ENCODE measurements around the gene DBNDD2.

The DBNDD2 gene

GRCh38 chr20:45387274-45387673, 20.8 kb upstream of the DBNDD2 start:
- no peak for DNase-seq

GRCh38 chr20:45390931-45391330, 17.2 kb upstream of the DBNDD2 start:
- DNase-seq, result no peak

DNA sequence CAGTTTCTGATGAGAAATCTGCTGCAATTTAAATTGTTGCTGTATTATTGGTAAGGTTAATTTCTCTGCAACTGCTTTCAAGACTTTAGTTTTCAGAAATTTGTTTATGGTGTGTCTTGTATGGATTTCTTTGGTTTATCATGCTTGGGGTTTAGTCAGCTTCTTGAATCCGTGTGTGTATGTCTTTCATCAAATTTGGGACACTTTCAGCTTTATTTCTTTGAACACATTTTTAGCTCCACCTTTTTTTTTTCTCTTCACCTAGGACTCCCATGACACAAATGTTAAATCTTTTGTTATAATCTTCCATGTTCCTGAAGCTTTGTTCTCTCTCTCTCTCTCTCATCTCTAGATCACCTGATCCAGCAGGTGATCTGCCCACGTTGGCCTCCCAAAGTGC, 16.5 kb upstream of the DBNDD2 start:
- DNase-seq, result no peak

- DNase-seq, result no peak
These were observed 15.4 kb upstream of the DBNDD2 start for GRCh38 chr20:45392733-45393132.

- no peak for DNase-seq
These were observed 13.6 kb upstream of the DBNDD2 start for GRCh38 chr20:45394221-45395113.

DNA sequence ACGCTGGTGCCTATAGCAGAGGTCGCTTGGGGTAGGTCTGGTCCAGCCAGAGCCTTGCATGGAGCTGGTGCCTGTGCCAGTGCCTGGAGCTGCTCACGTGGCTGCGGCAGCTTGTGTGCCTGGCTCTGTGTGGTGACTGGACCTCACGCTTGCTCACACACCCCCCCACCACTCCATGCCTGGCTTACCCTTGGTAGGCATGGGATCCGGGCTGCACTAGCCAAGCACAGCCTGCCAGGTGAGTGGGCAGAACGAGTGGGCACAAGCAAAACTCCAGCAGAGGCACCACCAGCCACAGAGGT, 13.0 kb upstream of the DBNDD2 start:
- DNase-seq, result no peak

DNA sequence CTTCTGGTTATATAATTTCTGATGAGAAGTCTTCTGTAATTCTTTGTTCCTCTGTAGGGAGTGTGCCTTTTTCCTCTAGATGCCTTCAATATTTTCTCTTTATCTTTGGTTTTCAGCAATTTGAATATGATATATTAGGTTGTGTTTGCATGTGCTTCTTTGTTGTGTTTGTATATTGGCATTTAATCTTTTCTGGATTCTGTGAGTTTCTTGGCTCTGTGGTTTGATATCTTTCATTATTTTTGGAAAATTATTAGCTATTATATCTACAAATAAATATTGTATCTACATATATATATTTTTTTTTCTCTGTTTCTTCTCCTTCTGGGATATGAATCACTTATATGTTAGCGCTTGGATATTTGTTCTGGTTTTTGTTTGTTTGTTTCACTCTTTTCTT, 9.1 kb upstream of the DBNDD2 start:
- DNase-seq, result no peak

DNA sequence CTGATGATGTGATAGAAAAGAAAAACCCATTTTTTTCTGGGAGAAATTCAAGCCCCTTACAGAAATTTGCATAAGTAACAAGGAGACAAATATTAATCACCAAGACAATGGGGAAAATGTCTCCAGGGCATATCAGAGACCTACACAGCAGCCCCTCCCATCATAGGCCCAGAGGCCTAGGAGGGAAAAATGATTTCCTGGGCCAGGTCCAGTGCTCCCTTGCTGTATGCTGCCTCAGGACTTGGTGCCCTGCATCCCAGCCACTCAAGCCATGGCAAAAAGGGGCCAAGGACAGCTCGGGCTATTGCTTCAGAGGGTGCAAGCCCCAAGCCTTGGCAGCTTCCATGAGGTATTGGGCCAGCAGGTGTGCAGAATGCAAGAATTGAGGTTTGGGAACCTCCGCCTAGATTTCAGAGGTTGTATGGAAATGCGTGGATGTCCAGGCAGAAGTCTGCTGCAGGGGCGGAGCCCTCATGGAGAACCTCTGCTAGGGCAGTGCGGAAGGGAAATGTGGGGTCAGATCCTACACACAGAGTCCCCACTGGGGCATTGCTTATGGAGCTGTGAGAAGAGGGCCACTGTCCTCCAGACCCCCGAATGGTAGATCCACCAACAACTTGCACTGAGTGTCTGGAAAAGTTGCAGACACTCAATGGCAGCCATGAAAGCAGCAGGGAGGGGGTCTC, 7.6 kb upstream of the DBNDD2 start:
- no peak for DNase-seq

DNA sequence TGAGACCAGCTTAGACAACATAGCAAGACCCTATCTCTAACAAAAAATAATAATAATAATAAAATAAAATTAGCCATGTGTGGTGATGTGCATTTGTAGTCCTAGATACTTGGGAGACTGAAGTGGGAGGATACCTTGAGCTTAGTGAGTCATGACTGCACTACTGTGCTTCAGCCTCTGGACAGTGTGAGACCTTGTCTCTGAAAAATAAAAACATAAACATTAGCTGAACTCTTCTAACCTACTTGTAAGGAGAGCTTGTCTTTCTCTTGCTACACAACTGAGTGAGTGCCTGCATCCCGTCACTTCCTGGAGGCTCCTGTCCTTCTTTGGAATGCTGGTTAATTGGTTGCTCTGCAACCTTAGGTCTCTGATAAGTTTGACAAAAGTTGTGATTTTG, 5.1 kb upstream of the DBNDD2 start:
- no peak for DNase-seq

DNA sequence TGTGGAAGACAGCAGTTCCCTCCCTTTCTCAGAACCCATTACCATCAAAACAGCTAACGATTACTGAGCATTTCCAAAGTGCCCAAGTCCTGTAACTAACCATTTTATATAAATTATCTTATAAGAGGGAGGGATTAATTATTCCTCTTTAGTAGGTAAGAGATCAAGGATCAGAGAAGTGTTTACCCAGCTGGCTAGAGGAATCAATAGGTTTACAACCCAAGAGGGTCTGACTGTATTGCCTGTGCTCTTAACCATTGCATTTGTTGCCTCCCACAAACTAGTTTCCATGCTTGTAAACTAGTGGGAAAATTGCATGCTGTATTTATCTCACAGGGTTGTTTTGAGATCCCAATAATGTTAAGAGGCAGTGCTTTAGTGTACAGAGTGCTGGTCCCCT, 3.7 kb upstream of the DBNDD2 start:
- DNase-seq, result no peak

DNA sequence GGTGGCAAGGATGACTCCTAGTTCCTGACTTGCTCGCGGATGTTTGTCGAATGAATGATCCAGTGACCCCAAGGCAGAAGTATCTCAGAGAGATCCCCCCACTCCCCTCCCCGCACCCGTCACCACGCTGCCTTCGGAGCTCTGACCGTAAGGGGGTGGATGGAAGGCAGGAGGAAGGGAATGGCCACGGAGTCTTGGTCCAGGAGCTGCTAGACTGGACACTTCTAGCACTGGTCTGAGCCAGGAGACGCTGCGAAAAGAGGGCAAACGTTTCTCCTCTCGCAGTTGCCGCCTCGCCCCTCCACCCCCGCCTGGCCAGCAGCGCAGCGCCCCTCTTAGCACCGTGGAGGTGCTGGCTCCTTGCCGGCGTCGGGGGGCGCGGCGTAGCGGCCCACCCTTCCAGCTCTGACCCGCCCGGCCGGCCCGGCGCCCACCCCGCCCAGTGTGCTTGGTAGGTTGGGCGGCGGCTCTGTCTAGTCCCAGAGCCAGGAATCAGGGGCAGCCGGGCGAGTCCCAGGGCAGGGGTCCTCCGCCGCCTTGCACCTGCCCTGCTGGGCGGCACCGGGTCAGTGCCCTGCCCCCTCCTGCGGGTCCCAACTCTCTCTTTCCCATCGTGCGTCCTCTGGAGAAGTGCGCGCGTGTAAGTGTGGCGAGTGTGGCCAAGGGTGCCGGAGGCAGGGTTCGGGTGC, 2.4 kb upstream of the DBNDD2 start:
- DNase-seq, result no peak

- peak; percentile 57 to 69 for DNase-seq
These were observed 1.6 kb upstream of the DBNDD2 start for GRCh38 chr20:45406260-45407066.

DNA sequence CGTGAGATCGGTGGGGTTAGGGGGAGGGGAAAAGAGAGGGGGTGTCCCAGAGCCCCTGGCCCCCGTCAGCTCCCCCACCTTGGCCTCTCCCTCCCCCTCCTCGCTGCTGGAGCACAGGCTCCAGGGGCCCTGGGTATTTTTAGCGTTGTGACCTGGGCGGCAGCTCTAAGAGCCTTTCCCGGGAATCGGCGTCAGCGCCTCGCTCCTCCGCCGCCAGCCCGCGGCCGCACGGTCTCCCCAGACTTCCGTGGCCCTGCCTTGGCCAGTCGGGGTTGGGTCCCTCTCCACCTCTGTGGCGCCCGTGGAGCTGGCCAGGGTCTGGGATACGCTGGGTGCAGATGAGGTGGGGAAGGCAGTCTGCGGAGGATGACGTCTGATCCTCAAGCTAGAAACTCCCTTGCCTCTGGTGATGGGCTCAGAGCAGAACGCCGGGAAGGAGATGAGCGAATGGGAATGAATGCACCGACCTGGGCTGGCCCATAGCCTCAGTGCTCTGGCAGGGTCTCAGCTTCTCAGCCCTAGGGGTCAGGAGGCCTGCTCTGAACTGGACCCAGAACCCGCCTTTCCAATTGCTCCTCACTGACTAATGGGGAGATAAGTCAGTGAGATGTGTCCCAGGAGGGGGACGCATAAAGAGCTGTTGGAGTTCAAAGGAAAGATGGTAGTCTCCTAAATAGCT, 883 bp upstream of the DBNDD2 start:
- DNase-seq, result no peak

DNA sequence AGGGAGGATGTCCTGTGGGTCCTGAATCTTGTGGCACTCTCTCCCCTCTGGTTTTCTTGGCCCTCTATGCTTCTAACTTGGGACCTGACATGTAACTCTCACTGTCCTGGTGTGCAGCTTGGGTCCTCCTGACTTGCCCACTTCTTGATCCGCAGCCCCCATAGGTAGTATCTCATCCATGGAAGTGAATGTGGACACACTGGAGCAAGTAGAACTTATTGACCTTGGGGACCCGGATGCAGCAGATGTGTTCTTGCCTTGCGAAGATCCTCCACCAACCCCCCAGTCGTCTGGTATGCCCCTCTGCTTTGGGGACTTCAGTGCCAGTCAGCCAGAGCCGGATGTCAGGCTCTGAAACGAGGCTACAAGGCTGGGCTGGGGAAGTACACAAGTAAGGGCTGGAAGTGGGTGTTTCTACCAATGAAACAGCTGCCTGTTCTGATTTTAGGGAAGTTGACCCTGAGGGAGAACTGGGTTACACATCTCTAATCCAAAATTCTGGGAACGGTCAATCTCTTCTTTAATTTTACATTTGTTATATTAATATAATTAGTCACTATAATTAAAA, 641 bp downstream of the DBNDD2 start:
- no peak for DNase-seq

- DNase-seq, result no peak
These were observed 1.6 kb downstream of the DBNDD2 start for GRCh38 chr20:45409521-45410272.

DNA sequence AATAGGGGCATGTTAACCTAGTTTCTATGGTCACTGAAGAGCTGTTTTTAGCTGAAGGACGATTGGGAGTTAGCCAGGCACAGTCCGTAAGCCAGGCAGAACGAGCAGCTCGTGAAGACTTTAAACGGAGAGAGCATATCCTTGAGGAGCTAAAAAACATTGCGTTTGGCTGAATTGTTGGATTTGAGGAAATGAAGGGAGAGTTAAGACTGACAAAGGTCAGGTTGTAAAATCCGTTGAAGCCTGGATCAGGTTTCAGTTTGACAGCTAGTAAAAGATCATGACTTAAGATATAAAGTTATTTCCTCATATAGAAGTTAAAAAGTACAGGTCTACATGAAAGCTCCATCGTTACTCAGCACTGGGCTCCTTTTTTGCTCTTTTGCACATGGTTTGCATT, 2.8 kb downstream of the DBNDD2 start:
- no peak for DNase-seq

GRCh38 chr20:45412653-45413052, 4.6 kb downstream of the DBNDD2 start:
- no peak for DNase-seq

- DNase-seq, result no peak
These were observed 5.4 kb downstream of the DBNDD2 start for GRCh38 chr20:45413479-45413878.

DNA sequence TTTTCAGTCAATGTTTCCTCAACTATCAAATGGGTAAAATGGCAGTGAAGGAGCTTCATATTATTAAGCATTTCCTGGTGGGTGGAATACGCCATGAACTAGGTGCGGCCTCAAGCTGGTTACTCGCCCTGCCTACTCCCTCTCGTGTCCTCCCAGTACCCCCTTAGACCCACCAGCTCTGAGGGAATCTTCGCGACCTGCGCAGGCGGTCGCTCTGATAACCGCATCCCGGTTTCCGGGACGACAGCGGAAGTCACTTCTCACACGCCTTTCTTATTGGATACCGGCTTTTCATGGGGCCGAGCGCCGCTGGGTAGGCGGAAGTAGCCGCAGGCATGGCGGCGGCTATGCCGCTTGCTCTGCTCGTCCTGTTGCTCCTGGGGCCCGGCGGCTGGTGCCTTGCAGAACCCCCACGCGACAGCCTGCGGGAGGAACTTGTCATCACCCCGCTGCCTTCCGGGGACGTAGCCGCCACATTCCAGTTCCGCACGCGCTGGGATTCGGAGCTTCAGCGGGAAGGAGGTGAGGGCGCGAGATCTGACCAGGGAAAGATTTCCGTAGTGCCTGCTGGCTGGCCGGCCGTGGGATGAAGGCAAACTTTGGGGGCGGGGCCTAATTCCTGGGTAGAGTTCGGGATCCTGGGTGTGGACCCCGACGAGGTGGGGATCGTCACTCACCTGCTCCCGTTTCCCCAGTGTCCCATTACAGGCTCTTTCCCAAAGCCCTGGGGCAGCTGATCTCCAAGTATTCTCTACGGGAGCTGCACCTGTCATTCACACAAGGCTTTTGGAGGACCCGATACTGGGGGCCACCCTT, 7.9 kb downstream of the DBNDD2 start, which contains the start of gene PIGT:
TSS of gene PIGT (plus strand) at position 320 of the 816 bp plus-strand sequence. CDS start at position 336, 16 bp downstream.
- peak; percentile 79 to 85 for DNase-seq

DNA sequence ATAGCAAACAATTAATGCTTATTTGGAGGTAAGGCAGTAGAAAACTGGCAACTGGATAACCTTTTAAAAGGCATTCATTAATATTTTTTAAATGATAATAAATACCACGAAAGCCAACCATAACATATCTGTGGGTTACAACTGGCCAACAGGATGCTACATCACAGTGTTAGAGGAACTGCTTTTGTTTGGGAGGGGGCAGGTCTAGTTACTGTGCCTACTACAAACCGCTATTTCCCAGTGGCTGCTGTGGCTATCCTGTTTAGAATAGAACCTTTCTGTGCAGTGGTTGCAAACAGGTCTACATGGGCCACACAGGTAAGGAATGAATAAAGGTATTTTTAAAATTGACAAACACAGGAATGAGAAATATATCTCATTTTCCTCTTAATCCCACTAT, 8.8 kb downstream of the DBNDD2 start:
- DNase-seq, result no peak
